HG03469 (cell line): ENCODE measurements around the gene HOXD13.

Experiments used
- ATAC-seq: cut with Tn5 transposase; IDR thresholded peaks from one replicate; pipeline ENCODE4 v1.9.1; 2021; ENCODE audit warnings: mild to moderate bottlenecking, moderate library complexity, moderate number of reproducible peaks; ENCODE audit not compliant: unreplicated experiment

The HOXD13 gene

DNA sequence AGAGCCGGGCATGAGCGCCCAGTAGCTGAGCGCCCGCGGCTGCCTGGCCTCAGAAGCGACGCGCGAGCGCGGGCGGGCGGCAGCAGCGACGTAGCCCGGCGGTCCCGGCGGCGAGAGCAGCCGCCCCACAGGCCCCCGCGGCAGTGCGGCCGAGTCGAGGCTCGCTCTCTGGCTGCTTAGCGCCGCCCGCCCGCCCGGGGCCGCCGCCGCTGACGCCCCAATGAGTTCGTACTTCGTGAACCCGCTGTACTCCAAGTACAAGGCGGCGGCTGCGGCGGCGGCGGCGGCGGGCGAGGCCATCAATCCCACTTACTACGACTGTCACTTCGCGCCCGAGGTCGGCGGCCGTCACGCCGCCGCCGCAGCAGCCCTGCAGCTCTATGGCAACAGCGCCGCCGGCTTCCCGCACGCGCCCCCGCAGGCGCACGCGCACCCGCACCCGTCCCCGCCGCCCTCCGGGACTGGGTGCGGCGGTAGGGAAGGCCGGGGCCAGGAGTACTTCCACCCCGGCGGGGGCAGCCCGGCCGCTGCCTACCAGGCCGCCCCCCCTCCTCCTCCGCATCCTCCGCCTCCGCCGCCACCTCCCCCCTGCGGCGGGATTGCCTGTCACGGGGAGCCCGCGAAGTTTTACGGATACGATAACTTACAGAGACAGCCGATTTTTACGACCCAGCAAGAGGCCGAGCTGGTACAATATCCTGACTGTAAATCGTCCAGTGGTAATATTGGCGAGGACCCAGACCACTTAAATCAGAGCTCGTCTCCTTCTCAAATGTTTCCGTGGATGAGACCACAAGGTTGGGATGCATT is 37.8 kb downstream of the HOXD13 start:
- ATAC-seq: no peak

DNA sequence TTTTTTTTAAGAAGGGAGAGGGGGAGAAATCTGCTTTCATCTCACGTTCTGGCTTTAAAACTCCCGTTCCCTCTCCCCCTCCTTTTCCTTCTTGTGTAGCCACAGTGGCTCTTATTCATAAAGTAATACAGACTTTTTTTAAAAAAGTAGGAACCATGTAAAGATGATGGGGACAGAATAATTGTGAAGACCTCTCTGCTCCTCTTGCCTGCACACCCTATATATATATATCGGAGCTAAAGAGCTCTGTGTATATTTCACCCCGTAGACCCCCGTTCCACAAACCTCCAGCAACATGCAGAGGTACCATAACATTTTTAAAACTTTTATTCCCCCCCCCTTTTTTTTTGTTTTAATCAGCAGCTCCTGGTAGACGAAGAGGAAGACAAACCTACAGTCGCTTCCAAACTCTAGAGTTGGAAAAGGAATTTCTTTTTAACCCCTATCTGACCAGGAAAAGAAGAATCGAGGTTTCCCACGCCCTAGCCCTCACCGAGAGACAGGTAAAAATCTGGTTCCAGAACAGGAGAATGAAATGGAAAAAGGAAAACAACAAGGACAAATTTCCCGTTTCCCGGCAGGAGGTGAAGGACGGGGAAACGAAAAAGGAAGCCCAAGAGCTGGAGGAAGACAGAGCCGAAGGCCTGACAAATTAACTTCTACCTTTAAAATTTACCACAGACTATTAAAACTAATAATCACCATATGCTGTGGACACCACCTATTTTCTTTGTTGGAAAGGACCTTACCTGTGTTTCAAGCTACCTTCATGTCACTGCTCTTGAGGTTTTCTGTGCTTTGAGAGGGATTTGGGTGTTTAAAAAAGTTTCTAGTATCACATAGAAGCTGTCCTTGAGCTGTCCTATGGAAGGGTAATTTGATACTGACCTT is 38.7 kb downstream of the HOXD13 start:
- no peak for ATAC-seq

DNA sequence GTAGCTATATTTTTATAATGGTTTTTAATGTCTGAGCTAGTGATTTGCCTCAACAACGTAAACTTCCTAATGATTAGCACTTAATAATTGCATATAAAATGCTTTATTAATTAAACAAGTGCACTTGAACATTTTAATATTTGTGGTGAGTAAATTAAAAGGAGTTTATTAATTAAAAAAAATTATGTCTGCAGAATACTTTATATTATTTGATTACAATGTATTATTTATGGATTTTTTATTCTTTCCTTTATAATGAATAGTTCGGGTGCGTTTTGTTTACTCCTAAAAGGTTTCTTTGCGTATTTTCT is 39.3 kb downstream of the HOXD13 start:
- no peak for ATAC-seq

DNA sequence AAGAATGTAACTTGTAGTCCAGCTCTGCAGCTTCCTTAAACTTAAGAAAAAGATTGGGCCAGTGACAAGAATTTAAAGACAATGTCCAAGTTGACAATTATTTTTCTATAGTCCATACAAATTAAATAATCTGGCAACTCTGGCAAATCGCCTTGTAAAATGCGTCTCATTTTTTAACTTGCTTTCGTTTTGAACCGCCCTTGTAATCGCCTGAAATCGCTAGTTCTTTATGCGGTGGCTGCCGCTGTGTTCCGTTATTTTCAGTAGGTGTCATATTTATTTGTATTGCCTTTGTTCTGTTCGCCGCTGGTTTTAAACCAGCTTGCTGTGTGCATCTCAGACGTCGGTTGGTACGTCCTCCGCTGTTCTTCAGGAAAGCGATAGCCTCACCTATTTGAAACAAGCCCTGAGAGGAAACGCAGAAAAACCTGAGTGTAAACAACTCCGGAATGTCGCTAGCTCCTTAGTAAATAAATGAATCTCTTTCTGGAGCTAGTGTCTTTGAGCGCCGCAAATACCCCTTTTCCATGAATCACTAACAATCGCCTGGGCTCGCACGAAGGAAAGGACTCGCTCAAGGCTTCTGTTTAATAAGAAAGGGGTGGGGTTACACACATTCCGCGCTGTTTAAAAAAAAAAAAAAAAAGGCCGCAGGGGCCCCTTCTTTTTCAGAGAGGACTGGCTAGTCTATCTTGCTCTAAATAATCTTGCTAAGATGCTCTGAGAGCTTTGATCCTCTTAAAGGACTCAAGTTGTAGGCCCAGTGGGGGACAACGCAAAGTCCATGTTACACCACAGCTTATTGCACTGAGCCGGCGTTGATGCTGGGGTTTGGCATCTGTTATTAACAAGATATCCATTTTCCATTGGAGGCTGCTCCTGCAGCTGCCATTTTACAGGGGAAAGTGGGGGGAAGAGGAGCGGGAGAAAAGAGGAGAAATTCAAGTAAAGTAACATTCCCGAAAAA is 40.0 kb downstream of the HOXD13 start:
- no peak for ATAC-seq

DNA sequence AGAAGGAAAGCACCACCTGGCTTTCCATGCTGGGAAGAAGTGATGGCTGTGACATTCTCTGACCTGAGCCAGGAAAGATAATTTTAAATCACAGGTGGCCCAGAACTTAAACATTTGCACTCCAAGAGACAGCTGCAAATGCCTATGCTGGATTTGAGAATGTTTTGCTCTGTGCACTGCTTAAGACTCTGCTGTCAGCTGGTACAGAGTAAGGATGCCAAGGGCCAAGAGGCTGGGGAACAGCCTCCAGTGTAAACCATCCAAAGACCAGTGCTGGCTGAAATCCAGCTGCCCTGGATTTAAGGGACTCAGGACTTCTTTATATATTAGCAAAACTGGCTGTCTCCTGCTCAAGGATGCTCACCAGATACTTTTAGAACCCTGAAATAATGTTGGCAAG is 40.9 kb downstream of the HOXD13 start:
- no peak for ATAC-seq

DNA sequence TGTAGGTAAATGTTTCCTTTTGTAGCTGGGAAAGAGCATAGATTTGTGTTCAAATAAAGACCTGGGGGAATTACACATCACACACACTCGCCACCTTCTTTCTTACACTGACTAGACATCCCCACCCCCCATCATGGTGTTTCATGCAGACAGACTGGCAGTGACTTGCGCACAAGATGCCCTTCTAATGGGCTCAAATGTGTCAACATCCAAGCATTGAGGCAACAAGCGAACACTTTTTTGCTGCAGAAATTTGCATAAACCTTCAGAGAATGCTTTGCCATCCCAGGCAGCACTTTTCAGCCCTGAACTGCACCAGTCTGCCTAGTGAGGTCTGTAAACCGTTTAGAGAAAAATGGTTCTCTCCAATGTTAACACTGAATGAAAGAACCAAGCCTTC is 41.5 kb downstream of the HOXD13 start:
- ATAC-seq: no peak

DNA sequence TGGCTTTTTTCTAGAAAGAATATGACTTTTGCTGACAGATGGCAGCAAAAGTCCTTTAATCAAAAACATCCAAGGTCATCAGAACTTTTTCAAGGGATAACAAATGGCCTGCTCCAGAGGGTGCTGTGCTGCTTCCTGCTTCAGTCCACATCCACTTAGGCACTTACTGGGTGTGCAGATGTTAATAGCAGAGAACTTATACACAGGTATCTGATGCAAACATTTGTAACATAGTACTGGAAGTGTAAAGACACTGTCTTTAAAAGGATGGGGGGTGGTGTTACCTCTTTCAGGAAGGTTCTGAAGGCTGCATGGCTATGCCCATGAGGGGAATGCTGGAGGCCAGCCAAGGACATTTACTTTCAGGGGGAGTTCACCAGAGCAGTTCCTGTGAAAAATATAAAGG is 42.5 kb downstream of the HOXD13 start:
- ATAC-seq: no peak

DNA sequence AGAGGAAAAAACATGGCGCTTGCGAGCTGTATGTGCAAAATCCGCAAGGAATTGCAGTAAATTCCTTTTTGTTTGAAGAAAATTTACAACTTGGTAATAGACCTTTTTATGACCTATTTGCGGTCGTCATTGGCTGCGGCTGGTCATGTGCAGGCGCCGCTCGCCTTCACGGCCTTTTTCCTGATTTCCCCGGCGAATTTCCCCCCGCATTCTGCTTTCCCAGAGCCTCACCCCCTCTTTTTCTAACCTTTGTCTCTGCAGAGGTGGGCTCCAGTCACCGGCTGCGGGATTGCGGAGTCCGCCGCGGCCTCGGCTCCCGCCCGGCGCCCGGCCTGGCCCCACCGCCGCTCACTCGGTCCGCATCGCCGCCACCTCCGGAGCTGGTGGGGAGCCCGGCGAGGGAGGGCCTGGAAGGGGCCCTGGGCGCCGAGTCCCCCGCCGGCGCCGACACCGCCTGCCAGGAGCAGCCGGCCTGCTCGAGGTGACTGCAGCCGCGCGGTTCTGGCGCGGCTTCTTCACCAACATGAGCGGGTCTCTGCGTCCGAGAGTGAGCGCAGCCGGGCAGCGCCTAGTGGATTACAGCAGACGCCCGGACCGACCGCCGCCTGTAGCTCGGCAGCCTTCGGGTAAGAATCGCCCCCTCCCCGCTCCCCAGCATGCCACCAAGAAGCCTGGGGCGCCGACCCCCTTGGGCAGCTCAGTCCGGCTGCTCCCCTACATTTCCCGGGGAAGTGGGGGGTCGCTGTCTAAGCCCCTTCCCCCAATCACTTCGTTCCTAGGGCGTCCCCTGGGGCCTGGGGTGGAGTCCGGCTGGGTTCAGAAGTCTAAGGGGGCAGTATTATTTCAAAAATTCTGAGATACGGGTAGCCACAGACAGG is 44.1 kb downstream of the HOXD13 start:
- no peak for ATAC-seq

DNA sequence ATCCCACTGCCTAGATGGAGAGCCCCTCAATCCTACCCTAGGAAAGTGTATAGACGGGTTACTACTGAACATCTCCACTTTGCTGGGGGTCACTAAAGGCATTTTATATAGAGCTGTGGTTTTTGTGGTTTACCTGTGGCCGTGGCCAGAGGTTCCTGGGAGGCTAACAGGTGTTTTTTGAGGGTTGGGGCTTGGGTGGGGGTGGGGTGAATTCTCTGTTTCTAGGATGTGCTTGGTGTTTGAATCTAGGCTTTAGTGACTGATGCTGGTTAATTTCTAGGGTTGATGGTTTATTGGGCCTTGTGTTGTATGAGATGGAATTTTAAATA is 44.7 kb downstream of the HOXD13 start:
- no peak for ATAC-seq

DNA sequence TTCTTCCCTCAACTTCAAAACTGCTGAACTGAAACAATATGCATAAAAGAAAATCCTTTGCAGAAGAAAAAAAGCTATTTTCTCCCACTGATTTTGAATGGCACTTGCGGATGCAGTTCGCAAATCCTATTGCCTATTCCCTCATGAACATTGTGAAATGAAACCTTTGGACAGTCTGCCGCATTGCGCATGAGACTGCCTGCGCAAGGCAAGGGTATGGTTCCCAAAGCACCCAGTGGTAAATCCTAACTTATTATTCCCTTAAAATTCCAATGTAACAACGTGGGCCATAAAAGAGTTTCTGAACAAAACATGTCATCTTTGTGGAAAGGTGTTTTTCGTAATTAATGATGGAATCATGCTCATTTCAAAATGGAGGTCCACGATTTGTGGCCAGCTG is 45.4 kb downstream of the HOXD13 start:
- ATAC-seq: no peak

DNA sequence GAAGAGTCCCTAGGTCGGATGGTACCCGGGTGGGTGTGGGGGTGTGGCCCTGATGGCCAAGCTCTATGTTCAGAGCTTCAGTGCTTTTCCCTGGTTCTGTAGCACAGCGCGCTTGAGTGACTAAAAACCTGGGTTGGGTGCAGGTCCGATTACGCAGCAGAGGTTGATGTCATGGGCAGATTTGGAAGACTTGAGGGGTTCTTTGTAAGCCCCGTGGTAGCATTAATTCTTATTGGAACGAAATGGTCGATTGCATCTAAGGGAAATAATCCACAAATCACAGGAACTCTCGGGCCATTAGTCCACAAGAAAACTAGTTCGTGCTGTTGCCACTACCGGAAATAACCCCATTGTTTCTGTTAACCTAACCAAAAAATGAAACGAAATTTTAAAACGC is 46.0 kb downstream of the HOXD13 start:
- no peak for ATAC-seq

DNA sequence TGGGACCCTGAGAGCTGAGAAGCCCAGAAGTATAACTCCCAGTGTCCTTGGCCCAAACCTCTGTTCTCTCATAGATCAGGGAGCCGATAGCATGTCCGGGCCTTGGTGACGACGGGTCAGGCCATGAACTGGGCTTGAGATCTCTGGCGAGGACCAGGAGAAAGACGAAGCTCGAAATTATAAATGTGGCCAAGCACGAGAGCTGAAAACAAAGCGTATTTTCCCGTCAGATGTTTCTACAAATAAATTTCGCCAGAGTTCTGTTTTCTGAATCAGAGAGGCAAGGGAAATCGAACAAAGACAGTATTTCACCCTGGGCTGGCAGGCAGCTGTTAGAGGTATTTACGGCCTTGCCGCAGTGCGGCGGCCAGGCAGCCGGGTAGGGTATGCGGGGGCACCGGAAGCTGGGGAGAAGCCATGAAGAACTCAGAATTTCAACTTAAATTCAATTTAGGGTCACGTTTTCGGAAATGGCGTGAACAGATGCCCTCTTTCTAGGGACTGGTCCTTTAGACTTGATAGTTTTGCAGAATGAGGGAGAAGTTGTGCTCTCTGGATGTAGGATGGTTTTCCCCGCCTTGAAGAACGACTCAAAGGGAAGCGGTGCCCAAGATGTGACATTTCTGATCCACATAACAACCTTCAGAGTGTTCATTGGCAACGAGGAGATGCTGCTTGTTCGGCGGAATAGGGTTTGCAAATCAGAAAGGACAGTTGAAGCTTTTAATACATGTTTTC is 46.6 kb downstream of the HOXD13 start:
- no peak for ATAC-seq

DNA sequence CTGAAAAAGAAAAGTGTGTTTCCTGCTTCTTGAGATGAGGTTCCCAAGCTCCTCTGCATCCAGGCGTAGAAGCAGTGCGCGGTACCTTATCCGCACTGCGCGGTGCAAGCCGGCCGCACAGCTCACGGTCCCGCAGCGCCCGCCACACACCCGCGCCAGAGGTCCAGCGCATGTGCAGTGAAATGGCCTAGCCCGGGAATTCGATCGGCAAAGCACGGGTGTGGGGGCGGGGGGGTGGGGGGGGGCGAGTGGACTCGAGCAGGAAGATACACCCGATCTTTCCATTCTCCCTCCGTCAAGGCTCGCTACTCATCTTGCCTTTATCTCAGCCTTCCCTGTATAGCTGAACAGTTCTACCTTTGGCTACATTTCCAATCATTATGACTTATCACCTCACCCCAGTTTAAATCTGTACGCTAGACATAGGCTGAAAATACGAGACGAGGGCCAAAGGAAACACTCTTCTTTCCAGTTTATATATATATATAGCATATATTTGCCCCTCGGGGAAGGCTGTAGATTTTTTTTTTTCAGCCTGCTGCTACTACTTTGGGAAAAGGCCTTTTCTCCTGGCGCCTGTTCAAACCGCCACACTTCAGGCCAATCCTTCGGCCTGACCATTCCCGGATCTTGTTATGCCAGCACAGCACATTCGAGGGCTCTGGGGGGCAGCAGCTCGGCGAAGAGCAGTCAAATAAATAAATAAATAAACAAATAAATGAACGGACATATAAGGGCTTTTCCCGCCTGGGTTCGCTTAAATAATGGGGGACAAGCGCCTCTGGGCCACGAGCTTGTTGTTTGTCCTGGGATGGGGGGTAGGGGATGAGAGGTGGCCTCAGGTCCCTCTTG is 47.4 kb downstream of the HOXD13 start:
- no peak for ATAC-seq

DNA sequence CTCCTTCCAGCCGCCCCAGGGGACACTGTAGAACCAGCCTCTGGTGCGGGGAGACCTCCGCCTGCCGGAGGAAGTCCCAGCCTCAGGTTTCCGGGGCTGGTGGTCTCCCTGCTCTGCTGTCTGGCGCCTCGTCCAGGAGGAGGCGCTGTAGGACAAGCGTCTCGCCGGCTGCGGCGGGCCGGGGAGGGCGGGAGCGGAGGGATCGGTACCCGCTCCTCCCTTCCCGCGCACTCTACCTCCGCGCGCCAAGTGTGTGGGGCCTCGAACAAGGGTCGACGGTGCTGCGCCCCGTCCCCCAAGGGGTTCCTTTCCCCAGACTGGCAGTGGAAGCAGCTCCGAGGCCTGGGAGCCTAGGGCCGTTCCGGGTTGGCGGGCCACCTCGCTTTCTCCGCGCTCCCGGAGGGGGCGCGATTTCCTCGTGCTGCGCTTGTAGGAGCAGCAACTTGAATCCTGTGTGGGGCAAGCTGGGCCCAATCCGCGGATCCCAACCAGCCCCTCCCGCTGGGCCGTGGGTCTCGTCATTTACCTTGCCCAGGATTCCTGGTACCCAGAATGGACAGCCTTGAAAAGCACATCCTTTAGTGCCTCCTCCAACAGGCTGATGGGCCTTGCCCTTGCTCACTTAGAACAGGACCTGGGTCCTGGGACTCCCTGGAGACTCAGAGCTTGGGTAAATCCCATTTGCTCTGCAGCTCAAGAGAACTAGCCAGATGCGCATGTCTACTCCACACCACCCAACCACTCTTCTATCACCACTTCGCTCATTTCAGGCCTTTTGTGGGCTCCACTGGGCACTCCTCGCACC is 48.2 kb downstream of the HOXD13 start:
- ATAC-seq: no peak

DNA sequence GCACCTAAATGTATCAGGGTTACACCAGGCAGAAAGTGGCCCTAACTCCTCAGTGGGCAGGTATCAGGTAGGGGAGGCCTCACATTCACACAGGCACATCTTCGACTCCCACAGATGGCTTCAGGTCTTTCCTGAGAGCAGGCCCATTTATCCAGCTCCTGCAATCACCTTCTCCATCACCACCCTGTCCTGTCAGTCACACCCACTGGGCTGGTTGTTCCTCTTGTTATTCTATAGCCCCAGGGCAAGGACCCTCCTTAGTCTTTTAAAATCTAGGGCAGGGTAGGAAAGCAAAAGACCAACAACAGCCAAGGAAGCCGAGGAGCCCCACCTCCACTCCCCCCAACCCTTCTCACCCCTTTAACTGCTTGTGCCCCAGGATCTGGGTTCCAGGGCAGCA is 49.8 kb downstream of the HOXD13 start:
- no peak for ATAC-seq
